Astrocyte (in vitro differentiated cells and primary cell): ENCODE data around the gene MEI4. TPM values are rescaled to one million over a fixed set of nuclear protein-coding genes. Genes with fewer than 3 reads are reported as not detected.
"Not testable (repeated sequence)": the region's sequence is repeated elsewhere in the genome, so short reads cannot be mapped to it uniquely, and the experiment has no call there.

ENCODE experiments used
- DNase-seq: peaks from one replicate; pipeline ENCODE4 v3.0.0-alpha.2; 2010; ENCODE audit warnings: low read depth
- FAIRE-seq: peaks from 2 replicates; lab custom pipeline; 2011; peaks lifted over from hg19 to GRCh38; lab: Jason Lieb, UNC
- H2AFZ ChIP-seq: 2 replicates; pipeline ENCODE4 v1.6.0; 2012; ENCODE audit warnings: low read depth, low read length, inconsistent platforms
- H3K27ac ChIP-seq: 2 replicates; pipeline ENCODE4 v1.5.1; 2011; ENCODE audit warnings: low read depth, low read length, inconsistent platforms
- H3K27me3 ChIP-seq: 2 replicates; pipeline ENCODE4 v1.6.0; 2011; ENCODE audit warnings: low read length, inconsistent platforms; ENCODE audit not compliant: insufficient read depth
- H3K36me3 ChIP-seq: 2 replicates; pipeline ENCODE4 v1.5.1; 2011; ENCODE audit warnings: low read length, inconsistent platforms; ENCODE audit not compliant: insufficient read depth
- H3K4me1 ChIP-seq: 2 replicates; pipeline ENCODE4 v1.5.1; 2011; ENCODE audit warnings: low read length, inconsistent platforms; ENCODE audit not compliant: insufficient read depth
- H3K4me2 ChIP-seq: 2 replicates; pipeline ENCODE4 v1.6.0; 2012; ENCODE audit warnings: low read length, inconsistent platforms
- H3K4me3 ChIP-seq: 2 replicates; pipeline ENCODE4 v1.5.1; 2011; ENCODE audit warnings: low read depth, mild to moderate bottlenecking, low read length, inconsistent platforms; ENCODE audit not compliant: insufficient read depth
- H3K79me2 ChIP-seq: 2 replicates; pipeline ENCODE4 v1.6.0; 2012; ENCODE audit warnings: mild to moderate bottlenecking, low read length, inconsistent platforms; ENCODE audit not compliant: insufficient read depth
- H3K9ac ChIP-seq: 2 replicates; pipeline ENCODE4 v1.6.0; 2012; ENCODE audit warnings: mild to moderate bottlenecking, low read length, inconsistent platforms
- H3K9me3 ChIP-seq: 2 replicates; pipeline ENCODE4 v1.5.1; 2012; ENCODE audit warnings: low read depth, mild to moderate bottlenecking, low read length, inconsistent platforms; ENCODE audit not compliant: insufficient read depth
- H4K20me1 ChIP-seq: 2 replicates; pipeline ENCODE4 v1.6.0; 2012; ENCODE audit warnings: low read length, inconsistent platforms; ENCODE audit not compliant: insufficient read depth
- H3K27ac Mint-ChIP-seq: one replicate; pipeline ENCODE4 v1.8.0; 2021; ENCODE audit warnings: mild to moderate bottlenecking, mixed read lengths; ENCODE audit not compliant: unreplicated experiment
- H3K27me3 Mint-ChIP-seq: one replicate; pipeline ENCODE4 v1.8.0; 2021; ENCODE audit warnings: low read depth, mixed read lengths; ENCODE audit not compliant: unreplicated experiment
- H3K36me3 Mint-ChIP-seq: one replicate; pipeline ENCODE4 v1.8.0; 2021; ENCODE audit warnings: low read depth, mixed read lengths; ENCODE audit not compliant: unreplicated experiment
- H3K4me1 Mint-ChIP-seq: one replicate; pipeline ENCODE4 v1.8.0; 2021; ENCODE audit warnings: low read depth, mixed read lengths; ENCODE audit not compliant: unreplicated experiment
- H3K4me3 Mint-ChIP-seq: one replicate; pipeline ENCODE4 v1.8.0; 2021; ENCODE audit warnings: mild to moderate bottlenecking, moderate library complexity, mixed read lengths; ENCODE audit not compliant: unreplicated experiment
- H3K9me3 Mint-ChIP-seq: one replicate; pipeline ENCODE4 v1.8.0; 2021; ENCODE audit warnings: mild to moderate bottlenecking, mixed read lengths; ENCODE audit not compliant: unreplicated experiment
- CTCF ChIP-seq: IDR thresholded peaks from 2 replicates; pipeline ENCODE4 v1.5.1; 2011; ENCODE audit warnings: low read depth, mild to moderate bottlenecking, inconsistent platforms, low read length, moderate library complexity; ENCODE audit not compliant: insufficient read depth
- EZH2 ChIP-seq: IDR thresholded peaks from 2 replicates; pipeline ENCODE4 v1.6.1; 2012; ENCODE audit warnings: mild to moderate bottlenecking, low read length, inconsistent platforms; ENCODE audit not compliant: insufficient read depth
- total RNA-seq: library from RNA; stranded (reverse); gene quantifications from 2 replicates; pipeline ENCODE4 v1.2.1, GENCODE V29; 2021

Gene MEI4
- total RNA-seq, 1 donor from 2014 or later: 0.54 TPM

- no peaks in the 10 kb centered on the region for H4K20me1 ChIP-seq
- no peak overlapping the region for H3K9ac ChIP-seq
- H3K36me3 Mint-ChIP-seq: peaks cover 1% of the 10 kb centered on the region
- H3K4me1 Mint-ChIP-seq: peaks cover 6% of the 10 kb centered on the region
- no peaks in the 10 kb centered on the region for H3K27me3 Mint-ChIP-seq
- no peaks in the 10 kb centered on the region for H3K27me3 ChIP-seq
- no peak overlapping the region for H3K4me3 ChIP-seq
- no peak overlapping the region for H2AFZ ChIP-seq
- no peak overlapping the region for H3K27ac ChIP-seq
- H3K36me3 ChIP-seq: no peaks in the 10 kb centered on the region
- H3K4me3 Mint-ChIP-seq: no peak overlapping the region
- no peak for DNase-seq
- H3K4me2 ChIP-seq: no peak overlapping the region
- no peaks in the 10 kb centered on the region for H3K9me3 Mint-ChIP-seq
- no peak for FAIRE-seq
- no peak overlapping the region for H3K27ac Mint-ChIP-seq
- TF ChIP-seq CTCF: no peak
- no peaks in the 10 kb centered on the region for H3K4me1 ChIP-seq
- H3K79me2 ChIP-seq: no peaks in the 10 kb centered on the region
- H3K9me3 ChIP-seq: no peaks in the 10 kb centered on the region
Observed at GRCh38 chr6:77644102-77644705, 8.6 kb upstream of the MEI4 start.

DNA sequence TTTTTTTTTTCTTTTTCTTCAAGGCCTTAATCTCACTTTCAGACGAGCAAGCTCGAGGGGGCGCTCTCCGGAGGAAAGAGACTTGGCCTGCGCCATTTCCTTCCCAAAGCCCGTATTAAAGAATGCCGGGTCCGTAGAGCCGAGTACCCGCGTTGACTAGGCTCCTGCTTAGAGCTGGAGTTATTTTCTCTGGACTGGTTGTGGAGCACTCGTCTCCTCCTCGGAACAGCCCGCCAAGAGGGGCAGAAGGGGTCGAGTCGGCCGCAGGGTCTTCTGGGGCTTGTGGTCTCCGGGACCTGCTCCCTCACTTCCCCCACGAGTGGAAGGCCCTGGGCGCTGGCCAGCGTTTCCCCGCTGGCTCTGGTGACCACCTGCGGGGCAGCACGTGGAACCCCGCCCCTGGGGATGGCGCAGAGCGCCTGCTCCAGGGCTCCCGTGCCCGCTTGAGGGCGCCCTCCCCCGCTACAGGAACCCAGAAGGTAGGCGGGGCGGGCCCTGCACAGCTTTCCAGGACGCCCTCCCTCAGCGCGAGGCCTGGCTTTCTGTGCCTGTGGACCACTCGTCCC lies 2.7 kb upstream of the MEI4 start:
- Histone ChIP-seq H3K79me2 (no peaks in the 10 kb centered on the region), H3K9me3 (no peaks in the 10 kb centered on the region), H3K9ac (no peak overlapping the region), H2AFZ (peak overlapping the region; percentile 64), H4K20me1 (no peaks in the 10 kb centered on the region), H3K4me2 (peak overlapping the region; percentile 61), H3K27ac (no peak overlapping the region), H3K4me1 (no peaks in the 10 kb centered on the region), H3K36me3 (no peaks in the 10 kb centered on the region), H3K27me3 (no peaks in the 10 kb centered on the region), H3K4me3 (no peak overlapping the region)
- peak overlapping the region; percentile 85 for H3K27ac Mint-ChIP-seq
- peaks cover 7% of the 10 kb centered on the region for H3K4me1 Mint-ChIP-seq
- H3K9me3 Mint-ChIP-seq: no peaks in the 10 kb centered on the region
- no peaks in the 10 kb centered on the region for H3K36me3 Mint-ChIP-seq
- no peaks in the 10 kb centered on the region for H3K27me3 Mint-ChIP-seq
- TF ChIP-seq CTCF (peak; percentile 11), EZH2 (no peak)
- DNase-seq (no peak), FAIRE-seq (no peak)
- peak overlapping the region; percentile 86 for H3K4me3 Mint-ChIP-seq

DNA sequence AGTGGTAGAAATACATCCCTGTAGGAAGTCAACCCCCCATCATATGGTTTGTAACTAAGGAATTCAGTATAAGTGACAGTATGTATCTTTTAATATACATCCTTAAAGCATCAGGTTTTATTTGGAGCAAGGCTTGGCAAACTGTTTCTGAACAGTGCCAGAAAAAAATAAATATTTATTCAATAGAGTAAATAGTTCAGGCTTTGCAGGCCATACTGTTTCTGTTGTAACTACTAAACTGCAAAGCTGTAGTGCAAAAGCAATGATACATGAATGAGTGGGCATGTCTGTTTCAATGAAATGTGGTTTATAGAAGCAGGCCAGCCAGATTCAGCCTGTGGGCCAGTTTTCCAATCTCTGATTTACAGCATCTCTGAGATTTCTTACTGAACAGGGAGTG lies 977 bp downstream of the MEI4 start:
- Mint-ChIP-seq H3K36me3 (no peaks in the 10 kb centered on the region), H3K9me3 (no peaks in the 10 kb centered on the region), H3K27me3 (no peaks in the 10 kb centered on the region), H3K27ac (no peak overlapping the region), H3K4me3 (no peak overlapping the region), H3K4me1 (peaks cover 6% of the 10 kb centered on the region)
- Histone ChIP-seq H3K4me1 (no peaks in the 10 kb centered on the region), H2AFZ (no peak overlapping the region), H4K20me1 (no peaks in the 10 kb centered on the region), H3K4me2 (no peak overlapping the region), H3K79me2 (no peaks in the 10 kb centered on the region), H3K27ac (no peak overlapping the region), H3K36me3 (no peaks in the 10 kb centered on the region), H3K27me3 (no peaks in the 10 kb centered on the region), H3K9ac (no peak overlapping the region), H3K4me3 (no peak overlapping the region), H3K9me3 (no peaks in the 10 kb centered on the region)
- FAIRE-seq (no peak), DNase-seq (no peak)
- TF ChIP-seq EZH2 (no peak), CTCF (no peak)

- not testable (repeated sequence) for H3K36me3 Mint-ChIP-seq, H3K79me2 ChIP-seq, H3K9me3 ChIP-seq, H3K4me1 ChIP-seq, H4K20me1 ChIP-seq, H3K27ac Mint-ChIP-seq, H3K36me3 ChIP-seq, H2AFZ ChIP-seq, H3K27me3 ChIP-seq, H3K9me3 Mint-ChIP-seq, H3K4me2 ChIP-seq, H3K27ac ChIP-seq, FAIRE-seq, H3K4me3 Mint-ChIP-seq, H3K9ac ChIP-seq, H3K4me1 Mint-ChIP-seq, H3K27me3 Mint-ChIP-seq, H3K4me3 ChIP-seq, DNase-seq
Observed at GRCh38 chr6:77655035-77655434, 2.2 kb downstream of the MEI4 start.
